Neural crest cell (in vitro differentiated cells): ENCODE results near the gene MYO9B. TPM values are rescaled to one million over a fixed set of nuclear protein-coding genes. Genes with fewer than 3 reads are reported as not detected.
"Not testable (repeated sequence)": the region's sequence is repeated elsewhere in the genome, so short reads cannot be mapped to it uniquely, and the experiment has no call there.

ENCODE experiments used
- DNase-seq: peaks from one replicate; pipeline ENCODE4 v3.0.0; 2021; ENCODE audit warnings: low read depth, mixed read lengths, low spot score
- H3K27ac Mint-ChIP-seq: one replicate; pipeline ENCODE4 v1.8.0; 2021; ENCODE audit warnings: mild to moderate bottlenecking, mixed read lengths; ENCODE audit not compliant: unreplicated experiment
- H3K27me3 Mint-ChIP-seq: 2 replicates; pipeline ENCODE4 v1.8.0; 2021; ENCODE audit warnings: low read depth, mild to moderate bottlenecking, mixed read lengths
- H3K36me3 Mint-ChIP-seq: 2 replicates; pipeline ENCODE4 v1.8.0; 2021; ENCODE audit warnings: low read depth, mild to moderate bottlenecking, mixed read lengths
- H3K4me1 Mint-ChIP-seq: 2 replicates; pipeline ENCODE4 v1.8.0; 2021; ENCODE audit warnings: mixed read lengths
- H3K4me3 Mint-ChIP-seq: one replicate; pipeline ENCODE4 v1.8.0; 2021; ENCODE audit warnings: mild to moderate bottlenecking, mixed read lengths
- H3K9me3 Mint-ChIP-seq: 2 replicates; pipeline ENCODE4 v1.8.0; 2021; ENCODE audit warnings: mixed read lengths
- CTCF ChIP-seq: fragments of 200-600 bp; sonication (generic); conservative IDR thresholded peaks from 2 replicates; pipeline ENCODE4 v1.5.0; 2021; ENCODE audit warnings: antibody characterized with exemption, mild to moderate bottlenecking
- total RNA-seq: library from RNA; stranded (reverse); gene quantifications from 2 replicates; pipeline ENCODE4 v1.2.1, GENCODE V29; 2021

The MYO9B gene
- total RNA-seq, 1 donor from 2014 or later = 113 TPM

- H3K27ac Mint-ChIP-seq = no peak overlapping the region
- DNase-seq = no peak
- no peak overlapping the region for H3K4me3 Mint-ChIP-seq
- H3K4me1 Mint-ChIP-seq = peaks cover 21% of the 10 kb centered on the region
- H3K36me3 Mint-ChIP-seq = peaks cover 3% of the 10 kb centered on the region
- H3K9me3 Mint-ChIP-seq = no peaks in the 10 kb centered on the region
- no peak for TF ChIP-seq CTCF
- no peaks in the 10 kb centered on the region for H3K27me3 Mint-ChIP-seq
Measured at GRCh38 chr19:17129377-17129776, 53.8 kb downstream of the MYO9B start.

- no peak for TF ChIP-seq CTCF
- Mint-ChIP-seq H3K4me1 (peaks cover 40% of the 10 kb centered on the region), H3K4me3 (peak overlapping the region; percentile 79), H3K27ac (peak overlapping the region; percentile 99), H3K36me3 (no peaks in the 10 kb centered on the region), H3K27me3 (no peaks in the 10 kb centered on the region), H3K9me3 (no peaks in the 10 kb centered on the region)
- DNase-seq = peak; percentile 84
Measured at GRCh38 chr19:17135001-17135853, 59.6 kb downstream of the MYO9B start.

- TF ChIP-seq CTCF = no peak
- H3K36me3 Mint-ChIP-seq = no peaks in the 10 kb centered on the region
- no peaks in the 10 kb centered on the region for H3K27me3 Mint-ChIP-seq
- peak overlapping the region; percentile 99 for H3K27ac Mint-ChIP-seq
- DNase-seq = no peak
- H3K4me3 Mint-ChIP-seq = no peak overlapping the region
- no peaks in the 10 kb centered on the region for H3K9me3 Mint-ChIP-seq
- H3K4me1 Mint-ChIP-seq = peaks cover 38% of the 10 kb centered on the region
Measured at GRCh38 chr19:17136021-17136420, 60.4 kb downstream of the MYO9B start.

GRCh38 chr19:17136617-17137016, 61.0 kb downstream of the MYO9B start:
- H3K36me3 Mint-ChIP-seq = no peaks in the 10 kb centered on the region
- no peak for DNase-seq
- H3K9me3 Mint-ChIP-seq = no peaks in the 10 kb centered on the region
- H3K27me3 Mint-ChIP-seq = no peaks in the 10 kb centered on the region
- no peak overlapping the region for H3K4me3 Mint-ChIP-seq
- H3K27ac Mint-ChIP-seq = peak overlapping the region; percentile 71
- no peak for TF ChIP-seq CTCF
- H3K4me1 Mint-ChIP-seq = peaks cover 37% of the 10 kb centered on the region

GRCh38 chr19:17137417-17137816, 61.8 kb downstream of the MYO9B start:
- H3K27me3 Mint-ChIP-seq = no peaks in the 10 kb centered on the region
- DNase-seq = no peak
- H3K27ac Mint-ChIP-seq = peak overlapping the region; percentile 81
- H3K4me1 Mint-ChIP-seq = peaks cover 37% of the 10 kb centered on the region
- no peak overlapping the region for H3K4me3 Mint-ChIP-seq
- no peak for TF ChIP-seq CTCF
- no peaks in the 10 kb centered on the region for H3K36me3 Mint-ChIP-seq
- H3K9me3 Mint-ChIP-seq = no peaks in the 10 kb centered on the region

GRCh38 chr19:17138052-17138846, 62.7 kb downstream of the MYO9B start:
- H3K36me3 Mint-ChIP-seq, H3K4me3 Mint-ChIP-seq, H3K27me3 Mint-ChIP-seq, DNase-seq, H3K9me3 Mint-ChIP-seq, H3K27ac Mint-ChIP-seq: not testable (repeated sequence)
- peaks cover 37% of the 10 kb centered on the region for H3K4me1 Mint-ChIP-seq
